GM12864 (cell line): ENCODE results near the gene NEB.

Experiments used
- DNase-seq: peaks from one replicate; pipeline ENCODE4 v3.0.0-alpha.2; 2011; ENCODE audit warnings: low read depth
- H3K4me3 ChIP-seq: 2 replicates; pipeline ENCODE4 v1.5.1; 2011; ENCODE audit warnings: mild to moderate bottlenecking, low read depth, low read length, control low read depth
- CTCF ChIP-seq: IDR thresholded peaks from 2 replicates; pipeline ENCODE4 v1.5.1; 2011; ENCODE audit warnings: low read depth, mild to moderate bottlenecking, moderate library complexity, low read length, control low read depth, inconsistent platforms; ENCODE audit errors: missing control alignments

NEB gene

GRCh38 chr2:151630372-151630771 lies 103.9 kb downstream of the NEB start:
- TF ChIP-seq CTCF = no peak
- no peak overlapping the region for H3K4me3 ChIP-seq
- DNase-seq = no peak

GRCh38 chr2:151627353-151627752 lies 106.9 kb downstream of the NEB start:
- no peak overlapping the region for H3K4me3 ChIP-seq
- no peak for TF ChIP-seq CTCF
- no peak for DNase-seq

GRCh38 chr2:151624271-151624670 lies 110.0 kb downstream of the NEB start:
- DNase-seq = no peak
- H3K4me3 ChIP-seq = no peak overlapping the region
- TF ChIP-seq CTCF = no peak

- TF ChIP-seq CTCF = no peak
- no peak for DNase-seq
- H3K4me3 ChIP-seq = no peak overlapping the region
Measured at GRCh38 chr2:151623631-151624030, 110.6 kb downstream of the NEB start.

GRCh38 chr2:151620761-151621160 lies 113.5 kb downstream of the NEB start:
- DNase-seq = no peak
- no peak overlapping the region for H3K4me3 ChIP-seq
- no peak for TF ChIP-seq CTCF

GRCh38 chr2:151619337-151619989 lies 114.8 kb downstream of the NEB start:
- no peak overlapping the region for H3K4me3 ChIP-seq
- TF ChIP-seq CTCF = no peak
- no peak for DNase-seq

GRCh38 chr2:151616760-151617339 lies 117.4 kb downstream of the NEB start:
- no peak overlapping the region for H3K4me3 ChIP-seq
- TF ChIP-seq CTCF = no peak
- DNase-seq = no peak
